Muscle of leg (tissue), 11 donors: ENCODE results near the gene GTF3C4. TPM values are rescaled to one million over a fixed set of nuclear protein-coding genes. Genes with fewer than 3 reads are reported as not detected.
A peak's percentile ranks its signal among the peaks of the same experiment; 100 is the strongest.
"Not testable (repeated sequence)": the region's sequence is repeated elsewhere in the genome, so short reads cannot be mapped to it uniquely, and the experiment has no call there.

ENCODE experiments used
- DNase-seq: peaks from one replicate; pipeline ENCODE4 v3.0.0; 2013
- H3K27ac ChIP-seq: one replicate; pipeline ENCODE4 v1.5.1; 2013; ENCODE audit warnings: mild to moderate bottlenecking, low read length, control low read depth
- H3K27me3 ChIP-seq: one replicate; pipeline ENCODE4 v1.6.1; 2013; ENCODE audit warnings: low read length; ENCODE audit not compliant: control insufficient read depth, insufficient read depth
- H3K36me3 ChIP-seq: one replicate; pipeline ENCODE4 v1.6.1; 2013; ENCODE audit warnings: low read length; ENCODE audit not compliant: control insufficient read depth, insufficient read depth
- H3K4me1 ChIP-seq: one replicate; pipeline ENCODE4 v1.6.1; 2013; ENCODE audit warnings: low read length; ENCODE audit not compliant: control insufficient read depth, insufficient read depth
- H3K4me3 ChIP-seq: one replicate; pipeline ENCODE4 v1.5.1; 2013; ENCODE audit warnings: low read length, control low read depth
- H3K9me3 ChIP-seq: replicated peaks from 2 replicates; pipeline ENCODE4 v1.6.1; 2013; ENCODE audit warnings: low read depth, low read length; ENCODE audit not compliant: control insufficient read depth
- WGBS: methylation state at CpG from one replicate; pipeline ENCODE4 v1.1.5; 2013; ENCODE audit warnings: missing lambda C conversion rate; ENCODE audit not compliant: insufficient coverage; 5-methylcytosine and 5-hydroxymethylcytosine counted together
- polyA plus RNA-seq, 8 donors: library from polyadenylated mRNA; unstranded; fragments of 120-200 nt; gene quantifications; one replicate each; pipeline versions ENCODE4 v1.2.1 to v1.2.3, GENCODE V29; 2013; ENCODE audit warnings: inconsistent platforms in 1 of 8, low replicate concordance in 1 of 8; ENCODE audit not compliant: insufficient read length in 8 of 8, insufficient read depth in 1 of 8
- total RNA-seq: library from RNA; stranded (reverse); fragments of 120-200 nt; gene quantifications from one replicate; pipeline ENCODE4 v1.2.4, GENCODE V29; 2013

The GTF3C4 gene
- total and polyA plus RNA-seq, 9 donors = 10.1 to 19.9 (median 14.6) TPM

DNA sequence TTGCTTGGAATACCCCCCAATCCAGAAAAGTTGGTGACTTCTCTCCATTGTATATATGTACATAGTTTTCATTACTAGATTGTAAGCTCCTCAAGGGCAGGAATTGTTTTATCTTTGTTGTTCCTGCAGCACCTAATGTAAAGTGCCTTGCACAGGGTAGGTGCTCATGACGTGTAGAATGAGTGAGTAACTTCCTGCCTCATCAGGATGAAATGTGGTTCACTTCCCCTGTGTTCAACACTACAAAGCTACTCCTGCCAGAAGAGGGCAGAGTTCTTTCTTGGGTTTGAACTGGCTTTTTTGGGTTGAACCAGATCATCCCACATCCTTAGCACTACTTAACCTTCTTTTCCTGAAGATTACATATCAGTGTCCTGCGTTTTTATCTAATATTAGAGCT lies 23.9 kb downstream of the GTF3C4 start:
- peaks cover 7% of the 10 kb centered on the region for H3K9me3 ChIP-seq
- H3K27me3 ChIP-seq = no peaks in the 10 kb centered on the region
- no peak overlapping the region for H3K4me3 ChIP-seq
- WGBS = no CpG with 5 or more reads among the region's 2 CpGs
- no peak overlapping the region for H3K27ac ChIP-seq
- no peak for DNase-seq
- peaks cover 7% of the 10 kb centered on the region for H3K4me1 ChIP-seq
- peaks cover 8% of the 10 kb centered on the region for H3K36me3 ChIP-seq

DNA sequence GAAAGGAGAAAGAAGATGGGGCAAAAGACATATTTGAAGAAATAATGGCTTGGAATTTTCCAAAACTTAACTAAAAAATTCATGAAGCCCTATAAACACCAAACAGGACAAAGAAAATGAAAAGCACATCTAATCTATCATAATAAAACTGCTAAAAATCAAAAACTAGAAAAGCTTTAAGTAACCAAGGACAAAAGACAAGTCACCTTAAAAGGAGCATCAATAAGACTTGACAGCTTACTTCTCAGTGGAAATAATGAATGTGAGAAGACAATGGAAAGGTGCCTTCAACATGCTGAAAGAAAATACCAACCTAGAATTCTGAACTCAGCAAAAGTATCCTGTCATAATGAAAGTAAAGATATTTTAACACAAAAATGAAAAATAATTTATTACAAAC lies 27.0 kb downstream of the GTF3C4 start:
- Histone ChIP-seq H3K4me1 (no peaks in the 10 kb centered on the region), H3K9me3 (peaks cover 7% of the 10 kb centered on the region), H3K36me3 (no peaks in the 10 kb centered on the region), H3K4me3 (no peak overlapping the region), H3K27me3 (no peaks in the 10 kb centered on the region), H3K27ac (no peak overlapping the region)
- DNase-seq = no peak

DNA sequence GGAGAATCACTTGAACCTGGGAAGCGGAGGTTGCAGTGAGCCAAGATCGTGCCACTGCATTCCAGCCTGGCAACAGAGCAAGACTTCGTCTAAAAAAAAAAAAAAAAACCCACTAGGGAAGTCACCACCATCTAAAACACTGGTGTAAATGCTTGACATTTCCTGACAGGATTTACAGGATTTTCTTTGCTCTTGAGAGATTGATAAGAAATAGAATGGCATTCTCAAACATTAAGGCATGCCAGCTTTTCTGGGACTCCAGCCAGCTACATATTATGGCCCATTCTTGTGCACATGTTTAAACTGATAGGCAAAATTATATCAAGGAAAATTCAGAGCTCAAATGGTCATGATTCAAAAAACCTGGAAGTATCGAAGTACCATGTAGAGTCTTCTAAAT lies 28.7 kb downstream of the GTF3C4 start:
- Histone ChIP-seq H3K4me1 (no peaks in the 10 kb centered on the region), H3K36me3 (no peaks in the 10 kb centered on the region), H3K27ac (no peak overlapping the region), H3K4me3 (no peak overlapping the region), H3K27me3 (no peaks in the 10 kb centered on the region), H3K9me3 (peaks cover 7% of the 10 kb centered on the region)
- no peak for DNase-seq
- WGBS = no CpG with 5 or more reads among the region's 4 CpGs

DNA sequence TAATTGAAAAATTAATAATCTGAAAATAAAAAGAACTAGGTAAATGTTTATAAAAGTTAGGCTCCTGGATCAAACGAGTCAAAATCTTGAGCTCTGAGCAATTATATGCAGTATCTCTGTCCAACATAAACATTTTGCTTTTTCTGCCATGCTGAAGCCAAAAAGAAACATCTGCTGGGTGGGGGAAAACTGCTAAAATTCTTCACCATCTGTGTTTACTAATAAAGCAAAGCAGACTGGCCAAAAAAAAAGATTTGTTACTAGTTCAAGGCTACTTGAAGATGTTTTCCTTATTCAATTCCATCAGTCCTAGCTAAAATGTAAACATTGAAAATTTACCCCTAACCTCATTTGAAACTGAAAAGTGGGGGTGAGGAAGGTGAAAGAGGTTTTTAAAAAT lies 29.7 kb downstream of the GTF3C4 start:
- Histone ChIP-seq H3K9me3 (peaks cover 7% of the 10 kb centered on the region), H3K36me3 (no peaks in the 10 kb centered on the region), H3K27me3 (no peaks in the 10 kb centered on the region), H3K27ac (no peak overlapping the region), H3K4me1 (no peaks in the 10 kb centered on the region), H3K4me3 (no peak overlapping the region)
- WGBS = no CpG with 5 or more reads among the region's 1 CpG
- peak; percentile 89 for DNase-seq

DNA sequence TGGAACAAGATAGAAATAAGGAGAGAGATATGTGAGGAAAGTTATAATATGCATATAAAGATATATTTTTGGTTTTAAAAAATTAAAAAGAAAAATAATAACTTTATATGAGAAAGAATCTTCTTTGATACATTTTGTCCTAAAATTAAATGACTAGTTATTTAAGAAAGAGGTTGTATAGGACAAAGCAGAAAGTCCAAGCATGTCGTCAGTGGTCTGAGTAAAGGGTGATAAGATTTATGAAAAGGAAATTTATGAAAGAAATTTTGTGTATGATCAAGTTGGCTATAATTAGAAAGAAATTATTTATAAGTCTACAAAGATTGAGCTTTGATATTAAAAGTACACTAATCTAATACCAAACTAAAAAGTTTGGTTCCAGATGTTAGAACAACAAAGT lies 32.0 kb downstream of the GTF3C4 start:
- Histone ChIP-seq H3K4me3 (no peak overlapping the region), H3K27ac (no peak overlapping the region), H3K4me1 (no peaks in the 10 kb centered on the region), H3K36me3 (no peaks in the 10 kb centered on the region), H3K27me3 (peaks cover 2% of the 10 kb centered on the region), H3K9me3 (no peaks in the 10 kb centered on the region)
- no CpG with 5 or more reads among the region's 1 CpG for WGBS
- no peak for DNase-seq

DNA sequence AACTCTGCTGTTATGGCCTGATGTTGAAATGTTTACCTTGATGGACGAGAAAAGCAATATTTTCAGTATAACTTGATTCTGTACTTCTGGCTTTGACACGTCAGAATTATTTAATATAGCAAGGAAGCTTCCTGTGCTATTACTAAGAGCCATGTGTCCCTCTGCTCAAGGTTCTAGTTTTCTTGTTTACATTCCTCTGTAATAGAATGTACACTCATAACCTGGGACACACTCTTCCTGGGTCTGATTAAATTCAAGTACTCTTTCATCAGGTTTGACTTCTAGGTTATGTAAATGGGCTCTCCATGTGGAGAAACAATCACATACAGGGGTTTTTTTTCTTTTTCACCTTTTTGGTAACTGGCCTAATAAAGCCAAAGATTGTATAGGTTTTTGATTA lies 33.1 kb downstream of the GTF3C4 start:
- no peaks in the 10 kb centered on the region for H3K9me3 ChIP-seq
- DNase-seq = no peak
- no peak overlapping the region for H3K27ac ChIP-seq
- no peak overlapping the region for H3K4me3 ChIP-seq
- no CpG with 5 or more reads among the region's 2 CpGs for WGBS
- peaks cover 2% of the 10 kb centered on the region for H3K27me3 ChIP-seq
- no peaks in the 10 kb centered on the region for H3K4me1 ChIP-seq
- no peaks in the 10 kb centered on the region for H3K36me3 ChIP-seq

DNA sequence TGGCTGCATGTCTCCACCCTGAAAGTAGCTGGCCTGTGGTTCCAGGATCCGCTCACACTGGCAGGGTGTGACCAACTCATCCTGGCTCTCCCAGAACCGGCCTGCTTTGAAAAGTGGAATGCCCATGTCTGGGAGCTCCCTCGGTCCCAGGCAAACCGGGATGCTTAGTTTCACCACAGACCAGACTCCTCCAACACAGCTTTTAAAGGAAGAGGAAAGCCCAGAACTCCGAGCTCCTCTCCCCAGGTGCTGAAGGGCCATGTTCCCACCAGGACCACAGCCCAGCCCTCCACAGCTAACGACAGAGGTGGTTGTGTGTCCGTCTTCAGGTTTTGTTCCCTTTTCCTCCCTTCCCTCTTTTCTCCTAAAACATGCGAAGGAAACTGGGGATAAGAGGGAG lies 38.0 kb downstream of the GTF3C4 start:
- no peak for DNase-seq
- Histone ChIP-seq H3K36me3 (no peaks in the 10 kb centered on the region), H3K27me3 (peaks cover 2% of the 10 kb centered on the region), H3K27ac (no peak overlapping the region), H3K4me1 (no peaks in the 10 kb centered on the region), H3K4me3 (no peak overlapping the region), H3K9me3 (no peaks in the 10 kb centered on the region)
- WGBS = 81% methylated on average over 3 of the region's 8 CpGs

DNA sequence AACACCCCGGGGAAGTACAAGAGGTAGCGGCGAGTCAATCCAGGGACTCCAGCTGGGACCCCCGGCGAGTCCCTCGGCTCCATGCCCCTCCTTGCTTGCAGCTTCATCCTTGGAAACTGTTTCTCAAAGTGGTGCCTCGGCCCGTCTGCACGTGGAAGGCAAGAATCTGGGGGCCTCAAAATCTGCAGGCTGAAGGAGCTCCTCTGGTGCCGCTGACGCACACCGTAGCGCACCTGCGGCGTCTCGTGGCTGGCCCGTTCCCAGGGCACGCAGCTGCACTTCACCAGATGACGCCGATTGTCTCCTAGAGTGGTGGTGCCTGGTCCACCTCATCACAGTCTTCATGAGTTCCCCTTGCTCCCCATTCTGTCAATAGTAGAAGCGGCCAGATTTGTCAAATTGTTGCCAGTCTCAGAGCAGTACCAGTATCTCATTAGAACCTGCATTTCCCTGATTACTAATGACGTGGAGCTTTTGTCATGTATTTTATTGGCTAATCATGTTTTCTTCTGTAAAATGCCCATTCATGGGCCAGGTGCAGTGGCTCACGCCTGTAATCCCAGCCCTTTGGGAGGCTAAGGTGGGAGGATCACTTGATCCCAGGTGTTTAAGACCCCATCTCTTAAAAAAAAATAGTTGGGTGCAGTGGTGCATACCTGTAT lies 38.6 kb downstream of the GTF3C4 start:
- Histone ChIP-seq H3K36me3 (no peaks in the 10 kb centered on the region), H3K27me3 (peaks cover 2% of the 10 kb centered on the region), H3K4me1 (no peaks in the 10 kb centered on the region), H3K27ac (no peak overlapping the region), H3K4me3 (no peak overlapping the region), H3K9me3 (no peaks in the 10 kb centered on the region)
- WGBS = 86% methylated on average over 20 of the region's 23 CpGs
- DNase-seq = no peak

DNA sequence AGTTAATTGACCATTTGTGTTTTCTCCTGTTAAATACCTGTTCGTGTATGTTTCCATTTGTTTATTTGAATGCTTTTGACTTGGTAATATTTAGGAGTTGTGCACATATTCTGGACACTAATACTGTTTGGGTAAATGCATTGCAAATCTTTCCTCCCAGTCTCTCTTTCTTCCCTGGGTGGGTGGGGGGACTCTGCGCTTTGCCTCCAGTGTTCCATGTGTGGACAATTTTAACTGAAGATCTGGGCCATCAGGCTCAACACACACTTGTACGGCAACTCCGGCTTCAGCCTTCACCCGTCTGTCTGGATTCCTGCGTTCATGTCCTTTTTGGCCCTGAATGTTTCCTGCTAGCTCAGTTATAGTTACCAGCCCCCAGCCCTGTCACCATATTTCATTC lies 40.1 kb downstream of the GTF3C4 start:
- Histone ChIP-seq H3K4me3 (no peak overlapping the region), H3K36me3 (no peaks in the 10 kb centered on the region), H3K9me3 (no peaks in the 10 kb centered on the region), H3K27me3 (peaks cover 2% of the 10 kb centered on the region), H3K27ac (no peak overlapping the region), H3K4me1 (no peaks in the 10 kb centered on the region)
- 100% methylated on average over 3 of the region's 6 CpGs for WGBS
- no peak for DNase-seq

DNA sequence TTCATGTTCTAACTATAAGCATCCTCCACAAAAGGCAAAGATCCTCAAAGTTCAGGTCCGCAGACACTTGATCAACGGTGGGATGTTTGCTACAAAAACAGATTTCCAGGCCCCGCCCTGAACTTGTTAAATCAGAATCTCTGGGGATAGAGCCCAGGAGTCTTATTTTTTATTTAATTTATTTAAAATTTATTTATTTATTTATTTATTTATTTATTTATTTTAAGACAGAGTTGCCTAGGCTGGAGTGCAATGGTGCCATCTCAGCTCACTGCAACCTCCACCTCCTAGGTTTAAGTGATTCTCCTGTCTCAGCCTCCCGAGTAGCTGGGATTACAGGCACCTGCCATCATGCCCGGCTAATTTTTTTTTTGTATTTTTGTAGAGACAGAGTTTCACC lies 40.9 kb downstream of the GTF3C4 start:
- no CpG with 5 or more reads among the region's 5 CpGs for WGBS
- not testable (repeated sequence) for H3K27ac ChIP-seq, H3K27me3 ChIP-seq, H3K36me3 ChIP-seq, H3K4me1 ChIP-seq, H3K4me3 ChIP-seq, H3K9me3 ChIP-seq, DNase-seq

DNA sequence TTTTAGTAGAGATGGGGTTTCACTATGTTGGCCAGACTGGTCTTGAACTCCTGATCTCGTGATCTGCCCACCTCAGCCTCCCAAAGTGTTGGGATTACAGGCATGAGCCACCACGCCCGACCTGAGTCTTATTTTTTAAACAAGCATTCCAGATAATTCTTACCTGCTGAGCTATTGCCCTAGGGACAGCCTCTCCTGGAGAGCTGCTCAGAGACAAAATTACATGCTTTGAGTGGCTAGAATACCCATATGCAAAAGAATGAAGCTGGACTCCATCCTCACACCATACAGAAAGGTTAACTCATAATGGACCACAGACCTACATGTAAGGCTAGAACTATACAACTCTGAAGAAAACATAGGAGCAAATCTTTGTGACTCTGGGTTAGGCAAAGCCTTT lies 41.6 kb downstream of the GTF3C4 start:
- no peak for DNase-seq
- no peaks in the 10 kb centered on the region for H3K4me1 ChIP-seq
- H3K4me3 ChIP-seq = no peak overlapping the region
- no peaks in the 10 kb centered on the region for H3K36me3 ChIP-seq
- no peak overlapping the region for H3K27ac ChIP-seq
- WGBS = 96% methylated on average over 3 of the region's 3 CpGs
- no peaks in the 10 kb centered on the region for H3K9me3 ChIP-seq
- peaks cover under 1% of the 10 kb centered on the region for H3K27me3 ChIP-seq
